ENCODE measurements around the gene CAMK1. TPM values are rescaled to one million over a fixed set of nuclear protein-coding genes. Genes with fewer than 3 reads are reported as not detected.
A peak's percentile ranks its signal among the peaks of the same experiment; 100 is the strongest.

The CAMK1 gene
- total RNA-seq, 2 donors from 2014 or later = 10.9 to 34.9 TPM

DNA sequence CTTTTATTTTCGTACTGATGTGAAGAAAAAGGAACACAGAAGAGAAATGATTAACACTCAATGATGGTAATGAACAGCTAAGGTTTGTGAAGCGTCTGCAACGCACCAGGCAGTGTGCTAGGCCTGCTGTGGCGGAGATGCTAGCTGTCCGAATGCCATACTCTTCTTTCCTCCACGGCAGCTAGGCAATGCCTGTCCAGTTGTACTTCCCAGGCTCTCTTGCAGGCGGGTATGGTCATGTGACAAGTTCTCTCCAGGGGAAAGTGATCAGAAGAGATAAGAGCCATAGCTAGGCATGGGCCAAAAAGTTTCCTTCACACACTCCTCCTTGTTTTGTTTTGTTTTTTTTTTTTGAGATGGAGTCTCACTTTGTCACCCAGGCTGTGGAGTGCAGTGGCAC, 15.9 kb upstream of the CAMK1 start:
- WGBS, 2 donors = 61 to 64% methylated on average over 7 of the region's 7 CpGs
- Histone ChIP-seq H3K27me3 (no peaks in the 10 kb centered on the region), H3K36me3 (replicated peaks in 1 of 2; ENCODE audit: insufficient read depth in 1 of 2, low read depth in 2 of 2) (peaks cover 4 to 6% of the 10 kb centered on the region in 2 donors), H3K9me3 (no peaks in the 10 kb centered on the region), H3K4me3 (no peak overlapping the region), H3K27ac (no peak overlapping the region), H3K4me1 (no peaks in the 10 kb centered on the region)
- ATAC-seq (peak; percentile 30), DNase-seq (no peak)
- intact Hi-C loops (cut with DNase I) = no loop called here
- TF ChIP-seq, protein P1, sequence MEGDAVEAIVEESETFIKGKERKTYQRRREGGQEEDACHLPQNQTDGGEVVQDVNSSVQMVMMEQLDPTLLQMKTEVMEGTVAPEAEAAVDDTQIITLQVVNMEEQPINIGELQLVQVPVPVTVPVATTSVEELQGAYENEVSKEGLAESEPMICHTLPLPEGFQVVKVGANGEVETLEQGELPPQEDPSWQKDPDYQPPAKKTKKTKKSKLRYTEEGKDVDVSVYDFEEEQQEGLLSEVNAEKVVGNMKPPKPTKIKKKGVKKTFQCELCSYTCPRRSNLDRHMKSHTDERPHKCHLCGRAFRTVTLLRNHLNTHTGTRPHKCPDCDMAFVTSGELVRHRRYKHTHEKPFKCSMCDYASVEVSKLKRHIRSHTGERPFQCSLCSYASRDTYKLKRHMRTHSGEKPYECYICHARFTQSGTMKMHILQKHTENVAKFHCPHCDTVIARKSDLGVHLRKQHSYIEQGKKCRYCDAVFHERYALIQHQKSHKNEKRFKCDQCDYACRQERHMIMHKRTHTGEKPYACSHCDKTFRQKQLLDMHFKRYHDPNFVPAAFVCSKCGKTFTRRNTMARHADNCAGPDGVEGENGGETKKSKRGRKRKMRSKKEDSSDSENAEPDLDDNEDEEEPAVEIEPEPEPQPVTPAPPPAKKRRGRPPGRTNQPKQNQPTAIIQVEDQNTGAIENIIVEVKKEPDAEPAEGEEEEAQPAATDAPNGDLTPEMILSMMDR (IDR thresholded peaks at IDR 0.05) = no peak
- TF ChIP-seq POLR2A (IDR thresholded peaks at IDR 0.05) = no peak

DNA sequence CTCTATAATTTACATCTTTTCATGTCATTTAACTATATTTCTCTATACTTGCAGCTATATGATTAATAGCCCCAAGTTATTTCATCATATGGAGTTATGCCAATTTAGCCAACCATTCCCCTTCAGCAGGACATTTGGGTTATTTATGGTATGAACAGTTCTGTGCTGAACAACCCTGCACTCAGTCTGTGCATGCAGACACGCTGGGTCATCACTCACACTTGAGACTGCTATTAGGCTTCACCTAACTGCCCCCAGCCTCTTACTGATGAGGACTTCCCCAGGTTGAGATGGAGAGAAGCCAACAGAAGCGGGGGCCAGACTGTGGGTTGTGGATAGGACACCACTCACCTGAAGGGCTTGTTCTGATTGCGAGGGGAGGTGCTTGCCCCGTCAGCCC, 15.2 kb upstream of the CAMK1 start:
- no peak overlapping the region for H3K4me3 ChIP-seq
- TF ChIP-seq, protein P1 (IDR thresholded peaks at IDR 0.05) = no peak
- H3K9me3 ChIP-seq = no peaks in the 10 kb centered on the region
- no peak for ATAC-seq
- H3K4me1 ChIP-seq = no peaks in the 10 kb centered on the region
- no peaks in the 10 kb centered on the region for H3K27me3 ChIP-seq
- intact Hi-C loops (cut with DNase I) = no loop called here
- WGBS, 2 donors = 91 to 96% methylated on average over 4 of the region's 4 CpGs
- no peak for DNase-seq
- no peak overlapping the region for H3K27ac ChIP-seq
- H3K36me3 ChIP-seq (replicated peaks in 1 of 2; ENCODE audit: insufficient read depth in 1 of 2, low read depth in 2 of 2) = peaks cover 4 to 8% of the 10 kb centered on the region in 2 donors

DNA sequence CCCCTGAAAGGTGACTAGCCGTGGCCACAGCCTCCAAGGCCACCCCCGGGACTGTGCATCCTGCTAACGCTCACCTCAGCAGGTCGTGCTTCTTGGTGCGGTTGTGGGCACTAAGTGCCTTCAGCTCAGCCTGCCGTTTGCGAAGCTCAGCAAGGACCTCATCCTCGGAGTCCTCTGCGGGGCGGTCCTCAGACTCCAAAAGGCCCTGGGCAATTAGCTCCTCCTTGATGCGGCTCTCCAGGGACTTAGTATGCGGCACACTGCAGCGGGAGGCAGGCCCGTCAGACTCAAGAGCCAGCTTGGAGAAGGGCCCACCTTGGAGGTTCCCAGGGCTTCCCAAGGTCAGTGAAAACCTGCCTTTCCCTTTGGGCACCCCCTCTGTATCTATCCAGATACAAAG, 14.2 kb upstream of the CAMK1 start:
- no peaks in the 10 kb centered on the region for H3K4me1 ChIP-seq
- H3K9me3 ChIP-seq = no peaks in the 10 kb centered on the region
- no peak overlapping the region for H3K27ac ChIP-seq
- no peaks in the 10 kb centered on the region for H3K27me3 ChIP-seq
- peaks cover 4 to 9% of the 10 kb centered on the region in 2 donors for H3K36me3 ChIP-seq (replicated peaks in 1 of 2; ENCODE audit: insufficient read depth in 1 of 2, low read depth in 2 of 2)
- WGBS, 2 donors = 93 to 100% methylated on average over 2 to 14 of the region's 14 CpGs
- TF ChIP-seq, protein P1 (IDR thresholded peaks at IDR 0.05) = no peak
- TF ChIP-seq POLR2A (IDR thresholded peaks at IDR 0.05) = no peak
- no peak for DNase-seq
- no peak overlapping the region for H3K4me3 ChIP-seq
- intact Hi-C loops (cut with DNase I) = no loop called here
- ATAC-seq = no peak

DNA sequence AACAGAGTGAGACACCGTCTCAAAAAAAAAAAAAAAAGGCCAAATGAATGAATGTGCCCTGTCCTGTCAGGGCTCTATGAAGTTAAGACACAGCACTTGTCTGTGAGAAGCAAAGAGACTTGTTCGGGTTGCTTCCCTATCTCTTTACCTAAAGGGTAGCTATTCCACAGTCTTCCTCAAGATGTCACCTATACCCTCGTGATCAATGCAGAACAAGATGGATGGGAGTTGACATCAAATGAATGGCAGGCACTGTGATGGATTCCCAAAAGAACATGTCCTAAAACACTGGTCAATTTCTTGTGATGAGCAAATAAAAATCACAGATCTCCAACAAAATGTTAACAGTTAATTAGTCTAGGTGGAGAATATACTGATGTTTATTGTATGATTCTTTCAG, 13.0 kb upstream of the CAMK1 start:
- Histone ChIP-seq H3K4me3 (no peak overlapping the region), H3K27ac (no peak overlapping the region), H3K36me3 (replicated peaks in 1 of 2; ENCODE audit: insufficient read depth in 1 of 2, low read depth in 2 of 2) (peaks cover 4 to 9% of the 10 kb centered on the region in 2 donors), H3K27me3 (no peaks in the 10 kb centered on the region), H3K4me1 (no peaks in the 10 kb centered on the region), H3K9me3 (no peaks in the 10 kb centered on the region)
- no peak for ATAC-seq
- DNase-seq = no peak
- TF ChIP-seq POLR2A (IDR thresholded peaks at IDR 0.05) = no peak
- TF ChIP-seq, protein P1 (IDR thresholded peaks at IDR 0.05) = peak in 1 of 7 experiments; percentile 10
- intact Hi-C loops (cut with DNase I) = no loop called here
- WGBS, 2 donors = 36 to 43% methylated on average over 3 of the region's 3 CpGs

DNA sequence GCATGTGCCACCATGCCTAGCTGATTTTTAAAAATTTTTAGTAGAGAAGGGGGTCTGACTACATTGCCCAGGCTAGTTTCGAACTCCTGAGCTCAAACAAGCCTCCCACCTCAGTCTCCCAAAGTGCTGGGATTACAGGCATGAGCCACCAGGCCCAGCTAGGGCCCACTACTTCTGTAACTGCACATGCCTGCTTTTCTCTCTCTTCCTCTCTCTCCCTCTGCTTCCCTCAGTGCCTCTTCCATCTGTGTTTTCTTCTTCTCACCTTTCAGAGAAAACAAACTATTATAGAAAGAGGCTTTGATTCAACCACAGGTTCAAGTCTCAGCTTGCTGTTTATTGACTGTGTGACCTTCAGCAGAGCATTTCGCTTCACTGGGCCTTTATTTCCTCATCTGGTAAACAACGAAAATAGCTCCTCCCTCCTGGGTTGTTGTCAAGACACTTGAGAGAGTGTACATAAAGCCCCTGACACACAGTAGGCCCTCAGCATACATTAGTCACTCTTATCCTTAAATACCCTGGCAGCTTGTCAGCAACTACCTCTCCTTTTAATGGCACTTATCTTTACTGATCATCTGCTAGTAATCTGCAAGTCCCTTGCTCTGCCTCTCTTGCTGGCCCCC, 12.3 kb upstream of the CAMK1 start:
- H3K4me3 ChIP-seq = no peak overlapping the region
- 50 to 59% methylated on average over 3 of the region's 3 CpGs for WGBS, 2 donors
- TF ChIP-seq, protein P1 (IDR thresholded peaks at IDR 0.05) = no peak
- no peak for TF ChIP-seq POLR2A (IDR thresholded peaks at IDR 0.05)
- ATAC-seq = no peak
- H3K9me3 ChIP-seq = no peaks in the 10 kb centered on the region
- no peaks in the 10 kb centered on the region for H3K27me3 ChIP-seq
- DNase-seq = no peak
- intact Hi-C loops (cut with DNase I) = no loop called here
- H3K36me3 ChIP-seq (replicated peaks in 1 of 2; ENCODE audit: insufficient read depth in 1 of 2, low read depth in 2 of 2) = peaks cover 4 to 9% of the 10 kb centered on the region in 2 donors
- no peak overlapping the region for H3K27ac ChIP-seq
- H3K4me1 ChIP-seq = no peaks in the 10 kb centered on the region

Measured in body of pancreas (tissue), 4 donors.